ENCODE data around the gene LCT. TPM values are rescaled to one million over a fixed set of nuclear protein-coding genes. Genes with fewer than 3 reads are reported as not detected.

Gene LCT
- polyA plus RNA-seq, 1 of the 3 experiments (the other 2 are of a cell fraction) = not detected

DNA sequence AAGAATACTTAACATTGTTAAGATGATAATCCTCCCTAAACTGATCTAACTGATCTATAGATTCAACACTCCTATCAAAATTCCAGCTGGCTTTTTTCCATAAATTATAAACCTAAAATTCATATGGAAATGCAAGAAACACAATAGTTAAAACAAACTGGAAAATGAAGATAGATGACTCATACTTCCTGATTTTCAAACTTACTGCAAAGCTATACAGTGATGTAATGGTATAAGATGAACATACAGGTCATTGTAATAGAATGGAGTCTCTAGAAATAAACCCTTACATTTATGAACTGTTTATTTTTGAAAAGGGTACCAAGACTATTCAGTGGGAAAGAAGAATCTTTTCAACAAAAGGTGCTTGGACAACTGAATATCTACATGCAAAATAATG, 63.1 kb downstream of the LCT start:
- Histone ChIP-seq H3K27me3 (ENCODE audit: insufficient read depth) (no peaks in the 10 kb centered on the region), H3K4me1 (ENCODE audit: control insufficient read depth in 1 of 2, insufficient read depth in 2 of 2, low read depth in 1 of 2, low read length in 1 of 2) (no peaks in the 10 kb centered on the region), H3K4me2 (no peak overlapping the region), H2AFZ (ENCODE audit: low read depth) (no peak overlapping the region), H3K9me2 (no peaks in the 10 kb centered on the region), H4K20me1 (ENCODE audit: insufficient read depth) (no peaks in the 10 kb centered on the region), H3K36me3 (replicated peaks in 1 of 2; ENCODE audit: control insufficient read depth in 1 of 2, insufficient read depth in 2 of 2, low read length in 1 of 2) (peaks cover 64 to 83% of the 10 kb centered on the region in 2 experiments), H3K9me3 (no peaks in the 10 kb centered on the region; the same call in 1 of the 2 replicates), H3K79me2 (ENCODE audit: insufficient read depth) (peaks cover 16% of the 10 kb centered on the region), H3K27ac (ENCODE audit: low read depth in 2 of 2, low read length in 1 of 2) (peak overlapping the region in 1 of 2 experiments; percentile 54; a peak in 2 of 4 replicates), H3F3A (replicated peaks; ENCODE audit: insufficient read depth) (peaks cover 16% of the 10 kb centered on the region), H3K4me3 (ENCODE audit: low read depth in 2 of 2, low read length in 1 of 2) (no peak overlapping the region), H3K9ac (no peak overlapping the region)
- TF ChIP-seq SMC3 (IDR thresholded peaks at IDR 0.05; ENCODE audit: low read depth, low read length) (no peak), FOSL2 (IDR thresholded peaks at IDR 0.05; ENCODE audit: borderline replicate concordance, low read depth) (peak; percentile 44; the same call in 1 of the 2 replicates), TEAD4 (IDR thresholded peaks at IDR 0.05; ENCODE audit: borderline replicate concordance, insufficient read depth) (no peak), JUND (IDR thresholded peaks at IDR 0.05) (0 out of 2 replicates have a peak, but pooled peaks have one; percentile 19), YY1 (IDR thresholded peaks at IDR 0.05; ENCODE audit: low read depth) (no peak)
- ChIA-PET CTCF (interaction anchor here (0.7 kb wide), 1 partner anchor 24 kb away, joined by 3 read pairs; no protein-coding TSS in a partner anchor), POLR2A (no interaction called here)
- DNase-seq = no peak

DNA sequence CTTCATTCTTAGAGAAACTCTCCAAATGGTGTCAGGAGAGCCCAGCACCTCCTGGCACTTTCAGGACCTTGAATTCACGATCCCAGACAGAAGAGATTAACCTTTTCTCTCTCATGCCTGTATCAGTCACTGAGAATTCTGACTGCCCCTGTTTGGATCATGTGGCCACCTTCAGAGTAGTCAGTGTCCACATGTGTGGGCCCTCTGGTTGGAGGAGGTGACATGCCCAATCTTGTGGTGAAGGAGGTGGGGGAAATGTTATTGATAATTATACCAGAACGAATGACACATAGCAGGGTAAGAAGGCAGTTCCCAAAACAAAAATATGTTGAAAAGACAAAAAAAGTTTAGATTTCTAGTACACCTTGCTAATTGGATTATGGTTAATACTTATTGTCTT, 63.7 kb downstream of the LCT start:
- H3K4me2 ChIP-seq = no peak overlapping the region
- no peak overlapping the region for H3K9ac ChIP-seq
- TF ChIP-seq EZH2phosphoT487 (IDR thresholded peaks at IDR 0.05; ENCODE audit: borderline replicate concordance, low read depth) = no peak
- no peak for TF ChIP-seq RFX5 (IDR thresholded peaks at IDR 0.05; ENCODE audit: low read length)
- TF ChIP-seq FOXJ3 (CRISPR knock-in tag; IDR thresholded peaks at IDR 0.05) = no peak
- TF ChIP-seq NRF1 (IDR thresholded peaks at IDR 0.05; ENCODE audit: low read depth, low read length) = no peak
- TF ChIP-seq, protein P1, sequence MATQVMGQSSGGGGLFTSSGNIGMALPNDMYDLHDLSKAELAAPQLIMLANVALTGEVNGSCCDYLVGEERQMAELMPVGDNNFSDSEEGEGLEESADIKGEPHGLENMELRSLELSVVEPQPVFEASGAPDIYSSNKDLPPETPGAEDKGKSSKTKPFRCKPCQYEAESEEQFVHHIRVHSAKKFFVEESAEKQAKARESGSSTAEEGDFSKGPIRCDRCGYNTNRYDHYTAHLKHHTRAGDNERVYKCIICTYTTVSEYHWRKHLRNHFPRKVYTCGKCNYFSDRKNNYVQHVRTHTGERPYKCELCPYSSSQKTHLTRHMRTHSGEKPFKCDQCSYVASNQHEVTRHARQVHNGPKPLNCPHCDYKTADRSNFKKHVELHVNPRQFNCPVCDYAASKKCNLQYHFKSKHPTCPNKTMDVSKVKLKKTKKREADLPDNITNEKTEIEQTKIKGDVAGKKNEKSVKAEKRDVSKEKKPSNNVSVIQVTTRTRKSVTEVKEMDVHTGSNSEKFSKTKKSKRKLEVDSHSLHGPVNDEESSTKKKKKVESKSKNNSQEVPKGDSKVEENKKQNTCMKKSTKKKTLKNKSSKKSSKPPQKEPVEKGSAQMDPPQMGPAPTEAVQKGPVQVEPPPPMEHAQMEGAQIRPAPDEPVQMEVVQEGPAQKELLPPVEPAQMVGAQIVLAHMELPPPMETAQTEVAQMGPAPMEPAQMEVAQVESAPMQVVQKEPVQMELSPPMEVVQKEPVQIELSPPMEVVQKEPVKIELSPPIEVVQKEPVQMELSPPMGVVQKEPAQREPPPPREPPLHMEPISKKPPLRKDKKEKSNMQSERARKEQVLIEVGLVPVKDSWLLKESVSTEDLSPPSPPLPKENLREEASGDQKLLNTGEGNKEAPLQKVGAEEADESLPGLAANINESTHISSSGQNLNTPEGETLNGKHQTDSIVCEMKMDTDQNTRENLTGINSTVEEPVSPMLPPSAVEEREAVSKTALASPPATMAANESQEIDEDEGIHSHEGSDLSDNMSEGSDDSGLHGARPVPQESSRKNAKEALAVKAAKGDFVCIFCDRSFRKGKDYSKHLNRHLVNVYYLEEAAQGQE (IDR thresholded peaks at IDR 0.05; ENCODE audit: low read depth, low read length) = no peak
- TF ChIP-seq POLR2AphosphoS5 (IDR thresholded peaks at IDR 0.05; ENCODE audit: low read depth, low read length) = no peak
- TF ChIP-seq, protein P2, sequence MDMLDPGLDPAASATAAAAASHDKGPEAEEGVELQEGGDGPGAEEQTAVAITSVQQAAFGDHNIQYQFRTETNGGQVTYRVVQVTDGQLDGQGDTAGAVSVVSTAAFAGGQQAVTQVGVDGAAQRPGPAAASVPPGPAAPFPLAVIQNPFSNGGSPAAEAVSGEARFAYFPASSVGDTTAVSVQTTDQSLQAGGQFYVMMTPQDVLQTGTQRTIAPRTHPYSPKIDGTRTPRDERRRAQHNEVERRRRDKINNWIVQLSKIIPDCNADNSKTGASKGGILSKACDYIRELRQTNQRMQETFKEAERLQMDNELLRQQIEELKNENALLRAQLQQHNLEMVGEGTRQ (IDR thresholded peaks at IDR 0.05; ENCODE audit: borderline replicate concordance, low read depth, low read length) = no peak
- TF ChIP-seq TAF1 (IDR thresholded peaks at IDR 0.05; ENCODE audit: borderline replicate concordance, low read depth, low read length) = no peak
- TF ChIP-seq YY1 (IDR thresholded peaks at IDR 0.05; ENCODE audit: low read depth) = no peak
- TF ChIP-seq, protein P3, sequence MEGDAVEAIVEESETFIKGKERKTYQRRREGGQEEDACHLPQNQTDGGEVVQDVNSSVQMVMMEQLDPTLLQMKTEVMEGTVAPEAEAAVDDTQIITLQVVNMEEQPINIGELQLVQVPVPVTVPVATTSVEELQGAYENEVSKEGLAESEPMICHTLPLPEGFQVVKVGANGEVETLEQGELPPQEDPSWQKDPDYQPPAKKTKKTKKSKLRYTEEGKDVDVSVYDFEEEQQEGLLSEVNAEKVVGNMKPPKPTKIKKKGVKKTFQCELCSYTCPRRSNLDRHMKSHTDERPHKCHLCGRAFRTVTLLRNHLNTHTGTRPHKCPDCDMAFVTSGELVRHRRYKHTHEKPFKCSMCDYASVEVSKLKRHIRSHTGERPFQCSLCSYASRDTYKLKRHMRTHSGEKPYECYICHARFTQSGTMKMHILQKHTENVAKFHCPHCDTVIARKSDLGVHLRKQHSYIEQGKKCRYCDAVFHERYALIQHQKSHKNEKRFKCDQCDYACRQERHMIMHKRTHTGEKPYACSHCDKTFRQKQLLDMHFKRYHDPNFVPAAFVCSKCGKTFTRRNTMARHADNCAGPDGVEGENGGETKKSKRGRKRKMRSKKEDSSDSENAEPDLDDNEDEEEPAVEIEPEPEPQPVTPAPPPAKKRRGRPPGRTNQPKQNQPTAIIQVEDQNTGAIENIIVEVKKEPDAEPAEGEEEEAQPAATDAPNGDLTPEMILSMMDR (IDR thresholded peaks at IDR 0.05) = no peak
- TF ChIP-seq, protein P4, sequence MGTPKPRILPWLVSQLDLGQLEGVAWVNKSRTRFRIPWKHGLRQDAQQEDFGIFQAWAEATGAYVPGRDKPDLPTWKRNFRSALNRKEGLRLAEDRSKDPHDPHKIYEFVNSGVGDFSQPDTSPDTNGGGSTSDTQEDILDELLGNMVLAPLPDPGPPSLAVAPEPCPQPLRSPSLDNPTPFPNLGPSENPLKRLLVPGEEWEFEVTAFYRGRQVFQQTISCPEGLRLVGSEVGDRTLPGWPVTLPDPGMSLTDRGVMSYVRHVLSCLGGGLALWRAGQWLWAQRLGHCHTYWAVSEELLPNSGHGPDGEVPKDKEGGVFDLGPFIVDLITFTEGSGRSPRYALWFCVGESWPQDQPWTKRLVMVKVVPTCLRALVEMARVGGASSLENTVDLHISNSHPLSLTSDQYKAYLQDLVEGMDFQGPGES (IDR thresholded peaks at IDR 0.05; ENCODE audit: low read depth, low read length) = no peak
- TF ChIP-seq TCF12 (IDR thresholded peaks at IDR 0.05) = no peak
- H3K9me2 ChIP-seq = no peaks in the 10 kb centered on the region
- no peaks in the 10 kb centered on the region for H4K20me1 ChIP-seq (ENCODE audit: insufficient read depth)
- no peaks in the 10 kb centered on the region for H3K4me1 ChIP-seq (ENCODE audit: control insufficient read depth in 1 of 2, insufficient read depth in 2 of 2, low read depth in 1 of 2, low read length in 1 of 2)
- H3K9me3 ChIP-seq = no peaks in the 10 kb centered on the region; the same call in 1 of the 2 replicates
- POLR2A ChIA-PET = no interaction called here
- H3K79me2 ChIP-seq (ENCODE audit: insufficient read depth) = peaks cover 22% of the 10 kb centered on the region
- peaks cover 58 to 79% of the 10 kb centered on the region in 2 experiments for H3K36me3 ChIP-seq (replicated peaks in 1 of 2; ENCODE audit: control insufficient read depth in 1 of 2, insufficient read depth in 2 of 2, low read length in 1 of 2)
- WGBS (ENCODE audit: low lambda C conversion rate) = 93% methylated on average over 2 of the region's 2 CpGs
- peak overlapping the region in 1 of 2 experiments; percentile 54; a peak in 2 of 4 replicates for H3K27ac ChIP-seq (ENCODE audit: low read depth in 2 of 2, low read length in 1 of 2)
- no peak for DNase-seq
- H3F3A ChIP-seq (replicated peaks; ENCODE audit: insufficient read depth) = peaks cover 16% of the 10 kb centered on the region
- CTCF ChIA-PET = no interaction called here
- H3K4me3 ChIP-seq (ENCODE audit: low read depth in 2 of 2, low read length in 1 of 2) = no peak overlapping the region
- no peaks in the 10 kb centered on the region for H3K27me3 ChIP-seq (ENCODE audit: insufficient read depth)
- H2AFZ ChIP-seq (ENCODE audit: low read depth) = no peak overlapping the region

Data from SK-N-SH (cell line).